Kidney tubule cell (primary cell): ENCODE measurements around the gene DMKN.

Source experiments
- DNase-seq: peaks from one replicate; pipeline ENCODE4 v3.0.0-alpha.2; 2018; ENCODE audit warnings: low spot score

DMKN gene

GRCh38 chr19:35549879-35550523 is 36.6 kb upstream of the DMKN start:
- DNase-seq: no peak

DNA sequence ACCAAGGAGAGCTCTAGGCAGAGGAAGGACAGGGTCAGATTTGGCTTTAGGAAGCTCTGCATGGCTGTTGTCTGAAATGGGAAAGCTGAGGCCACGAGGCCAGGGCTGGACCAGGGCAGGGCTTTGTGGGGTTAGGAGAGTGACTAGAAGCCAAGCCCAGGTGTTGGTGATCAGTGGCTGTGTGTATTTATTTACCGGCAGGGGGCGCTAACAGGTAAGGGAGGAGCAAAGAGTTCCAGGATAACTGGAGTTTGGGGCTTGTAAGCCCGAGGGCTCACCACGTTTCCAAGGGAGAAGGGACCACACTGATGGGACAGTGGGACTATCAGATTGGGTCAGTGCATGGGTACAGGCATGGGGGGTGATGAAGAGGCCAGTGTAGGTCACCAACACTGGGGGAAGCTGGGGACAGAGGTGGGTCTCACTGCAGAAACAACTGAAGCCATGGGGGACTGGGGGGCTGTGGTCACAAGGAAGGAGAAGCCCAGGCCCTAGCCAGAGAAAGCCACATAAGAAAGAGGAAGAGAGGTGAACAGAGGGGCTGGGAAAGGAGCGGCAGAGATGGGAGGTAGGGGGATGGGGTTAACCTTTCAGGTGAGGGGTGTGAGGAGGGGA is 35.8 kb upstream of the DMKN start:
- DNase-seq: peak; percentile 80

DNA sequence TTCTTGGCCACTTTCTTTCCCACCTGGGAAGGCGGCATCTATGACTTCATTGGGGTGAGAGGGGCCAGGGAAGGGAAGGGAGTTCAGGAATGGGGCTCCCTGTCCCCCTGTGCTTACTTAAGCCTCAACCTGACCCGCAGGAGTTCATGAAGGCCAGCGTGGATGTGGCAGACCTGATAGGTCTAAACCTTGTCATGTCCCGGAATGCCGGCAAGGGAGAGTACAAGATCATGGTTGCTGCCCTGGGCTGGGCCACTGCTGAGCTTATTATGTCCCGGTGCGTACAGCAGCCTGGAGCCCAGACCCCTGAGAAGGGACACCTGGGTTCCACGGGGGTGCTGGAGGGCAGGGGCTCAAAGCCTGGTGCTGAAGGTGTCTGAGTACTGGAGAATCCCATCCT is 33.1 kb upstream of the DMKN start:
- DNase-seq: no peak

DNA sequence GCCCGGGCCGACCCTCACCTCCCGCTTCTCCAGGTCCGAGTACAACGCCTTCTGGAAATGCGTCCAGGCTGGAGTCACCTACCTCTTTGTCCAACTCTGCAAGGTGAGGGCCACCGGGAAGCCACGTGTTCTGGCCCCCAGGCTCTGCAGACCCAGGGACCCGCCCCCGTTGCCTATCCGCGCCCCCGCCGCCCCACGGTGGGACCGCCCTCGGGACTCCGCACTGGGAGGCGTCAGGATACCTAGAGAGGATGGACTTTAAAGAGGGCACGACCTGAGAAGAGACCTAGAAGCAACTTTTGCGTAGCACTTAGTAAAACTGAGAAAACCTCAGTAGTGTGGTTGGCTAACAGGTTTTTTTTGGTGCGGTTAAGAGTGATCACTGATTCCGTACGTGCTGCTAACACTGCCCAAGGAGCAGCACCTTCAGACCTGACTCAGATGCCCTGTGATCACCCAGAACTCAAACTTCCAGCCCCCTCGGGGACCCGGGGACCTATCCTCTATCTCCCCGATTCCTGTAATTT is 32.5 kb upstream of the DMKN start:
- DNase-seq: peak; percentile 50

DNA sequence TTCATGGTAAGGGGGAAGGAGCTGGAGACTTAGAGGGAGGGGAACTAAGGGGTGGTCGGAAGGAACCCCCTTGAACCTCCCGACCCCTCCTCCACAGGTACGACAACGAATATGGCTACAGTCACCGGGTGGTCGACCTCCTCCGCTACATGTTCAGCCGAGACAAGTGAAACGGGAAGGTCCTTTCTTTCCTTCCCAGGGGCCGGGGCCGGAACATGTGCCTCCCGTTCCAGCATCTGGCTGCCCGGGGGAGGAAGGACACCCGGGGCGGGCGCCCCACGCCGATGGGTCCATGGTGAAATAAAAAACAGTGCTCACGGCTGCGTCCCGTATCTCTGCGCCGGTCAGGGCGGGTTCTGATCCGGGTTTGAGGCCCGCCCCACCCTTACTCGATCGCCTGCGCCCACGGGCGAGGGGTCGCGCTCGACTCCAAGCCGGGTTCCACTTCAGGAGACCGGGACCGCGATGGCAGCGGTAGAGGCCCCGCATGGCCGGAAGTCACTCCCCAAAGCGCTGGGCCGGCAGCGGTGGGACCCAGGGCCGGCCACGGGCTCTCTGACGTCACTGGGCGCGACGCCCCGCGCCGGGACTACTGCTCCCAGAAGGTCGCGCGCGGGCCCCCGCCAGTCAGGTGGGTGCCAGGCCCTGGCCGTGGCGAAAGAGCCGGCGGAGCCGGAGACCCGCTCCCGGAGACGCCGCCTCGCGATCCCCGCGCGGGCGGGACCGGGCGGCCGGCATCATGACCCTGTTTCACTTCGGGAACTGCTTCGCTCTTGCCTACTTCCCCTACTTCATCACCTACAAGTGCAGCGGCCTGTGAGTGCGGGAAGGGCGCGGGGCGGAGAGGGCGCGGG is 31.8 kb upstream of the DMKN start, which contains the start of gene TMEM147:
Gene TMEM147 (plus strand): TSS at position 626 of the 854 bp plus-strand sequence. CDS start 114 bp downstream, at position 740.
- DNase-seq: peak; percentile 88

DNA sequence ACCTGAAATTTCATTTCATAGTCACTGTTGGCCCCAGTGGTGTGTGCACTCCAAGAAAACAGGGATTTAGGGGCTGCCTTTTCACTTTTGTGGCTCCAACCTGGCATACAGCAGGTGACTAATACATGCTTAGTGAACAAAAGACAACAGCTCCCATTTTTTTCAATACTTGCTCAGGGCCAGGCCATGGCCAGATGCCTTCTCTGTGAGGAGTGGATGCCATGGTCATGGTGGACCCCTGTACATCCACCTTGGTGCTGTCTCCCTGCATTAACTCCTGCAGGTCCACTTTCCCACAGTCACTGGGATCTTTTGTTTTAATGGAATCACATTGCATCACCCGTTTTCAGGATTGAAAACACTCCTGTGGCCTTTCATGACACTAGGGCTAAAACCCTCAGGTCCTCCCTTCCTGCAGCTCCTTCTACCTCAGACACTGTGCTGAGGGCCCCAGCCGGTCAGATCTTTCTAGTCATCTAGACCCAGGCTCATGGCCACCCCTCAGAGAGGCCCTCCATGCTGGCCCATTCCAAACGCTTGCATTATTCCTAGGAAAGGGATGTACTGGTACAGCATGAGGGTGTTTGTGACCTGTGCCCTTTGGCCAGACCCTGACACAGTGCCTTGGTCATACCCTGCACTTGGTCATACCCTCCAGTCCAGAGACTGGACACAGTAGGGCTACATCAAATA is 30.8 kb upstream of the DMKN start:
- no peak for DNase-seq

DNA sequence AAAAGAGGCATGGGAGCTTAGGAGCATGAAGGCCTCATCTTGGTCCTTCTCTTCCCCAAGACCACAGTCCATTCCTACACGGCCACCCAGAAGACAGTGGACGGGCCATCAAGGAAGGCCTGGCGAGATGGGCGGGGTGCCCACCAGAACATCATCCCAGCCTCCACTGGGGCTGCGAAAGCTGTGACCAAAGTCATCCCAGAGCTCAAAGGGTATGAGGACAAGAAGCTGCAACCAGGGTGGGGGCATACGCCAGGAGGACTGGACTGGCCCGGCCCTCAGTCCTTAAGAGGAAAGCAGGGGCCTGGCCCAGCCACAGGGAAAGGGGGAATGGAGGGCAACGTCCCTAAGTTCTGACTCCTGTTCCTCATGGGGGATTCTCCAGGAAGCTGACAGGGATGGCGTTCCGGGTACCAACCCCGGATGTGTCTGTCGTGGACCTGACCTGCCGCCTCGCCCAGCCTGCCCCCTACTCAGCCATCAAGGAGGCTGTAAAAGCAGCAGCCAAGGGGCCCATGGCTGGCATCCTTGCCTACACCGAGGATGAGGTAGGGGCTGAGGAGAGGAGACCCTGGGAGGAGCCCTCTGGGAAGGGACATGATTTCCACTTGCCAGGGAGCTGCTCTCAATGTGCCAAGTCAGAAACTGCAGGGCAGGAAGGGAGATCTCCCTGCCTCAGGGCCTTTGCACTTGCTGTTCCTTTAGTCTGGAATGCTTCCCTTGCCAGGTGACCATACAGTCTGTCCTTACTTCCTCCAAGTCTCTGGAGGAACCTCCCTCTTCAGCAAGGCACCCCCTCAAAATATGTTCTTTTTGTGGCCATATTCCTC is 30.0 kb upstream of the DMKN start:
- DNase-seq: no peak

- DNase-seq: no peak
Measured at GRCh38 chr19:35542209-35542608, 28.8 kb upstream of the DMKN start.

- DNase-seq: no peak
Measured at GRCh38 chr19:35540356-35540927, 27.0 kb upstream of the DMKN start.

- DNase-seq: no peak
Measured at GRCh38 chr19:35539850-35540249, 26.4 kb upstream of the DMKN start.

GRCh38 chr19:35539314-35539713 is 25.9 kb upstream of the DMKN start:
- DNase-seq: no peak

GRCh38 chr19:35534803-35535480 is 21.5 kb upstream of the DMKN start:
- DNase-seq: no peak

- peak; percentile 51 for DNase-seq
Measured at GRCh38 chr19:35533822-35534392, 20.5 kb upstream of the DMKN start.

- DNase-seq: no peak
Measured at GRCh38 chr19:35533201-35533821, 19.9 kb upstream of the DMKN start, which contains the start of gene GAPDHS. Gene GAPDHS, plus strand, starts transcription at chr19:35533456. Its CDS starts 72 bp downstream, at chr19:35533528.

- DNase-seq: peak; percentile 48
Measured at GRCh38 chr19:35531291-35531690, 17.8 kb upstream of the DMKN start.

- DNase-seq: no peak
Measured at GRCh38 chr19:35529241-35530218, 16.1 kb upstream of the DMKN start.

- DNase-seq: peak; percentile 58
Measured at GRCh38 chr19:35528218-35529038, 15.0 kb upstream of the DMKN start, which contains the start of gene SBSN. Gene SBSN, minus strand, starts transcription at chr19:35528311. Its CDS starts 30 bp downstream, at chr19:35528281.
